ENCODE results near the gene CDC37L1. TPM values are rescaled to one million over a fixed set of nuclear protein-coding genes. Genes with fewer than 3 reads are reported as not detected.

CDC37L1 gene
- total and polyA plus RNA-seq, 2 of the 8 experiments (the other 6 are each of a cell fraction or from before 2014, with no cell fraction given), result 4.6 to 23.8 TPM

DNA sequence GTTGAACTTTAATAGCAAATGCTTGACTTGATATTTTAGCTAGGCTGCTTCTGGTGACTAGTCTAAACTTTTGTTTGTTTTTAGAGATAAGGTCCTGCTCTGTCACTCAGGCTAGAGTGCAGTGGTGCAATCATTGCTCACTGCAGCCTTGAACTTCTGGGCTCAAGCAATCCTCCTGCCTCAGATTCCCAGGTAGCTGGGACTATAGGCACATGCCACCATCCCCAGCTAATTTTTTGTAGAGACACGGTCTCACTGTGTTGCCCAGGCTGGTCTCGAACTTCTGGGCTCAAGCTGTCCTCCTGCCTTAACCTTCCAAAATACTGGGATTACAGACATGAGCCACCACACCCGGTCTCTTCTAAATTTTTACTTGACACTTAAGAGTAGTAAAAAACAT, 20.7 kb downstream of the CDC37L1 start:
- 0 out of 4 replicates have a peak, but pooled peaks cover 0 to 5% of the 10 kb centered on the region in 2 experiments for H3K79me2 ChIP-seq (ENCODE audit: control insufficient read depth in 1 of 2, insufficient read depth in 2 of 2, low read length in 2 of 2)
- DNase-seq (ENCODE audit: low read depth in 1 of 2, low spot score in 2 of 2) (no peak), FAIRE-seq (no peak)
- no peak overlapping the region for H3K14ac ChIP-seq (ENCODE audit: insufficient read length)
- no peak overlapping the region for H2AK5ac ChIP-seq (ENCODE audit: low read depth, low read length)
- no peak overlapping the region for H2BK12ac ChIP-seq (ENCODE audit: low read depth, low read length)
- H2BK20ac ChIP-seq (ENCODE audit: low read length), result no peak overlapping the region
- H3K36me3 ChIP-seq (ENCODE audit: control insufficient read depth in 2 of 4, insufficient read depth in 4 of 4, low read length in 3 of 4), result peaks cover 0 to 35% (median 7%) of the 10 kb centered on the region in 4 experiments; a peak in 3 of 8 replicates
- no peaks in the 10 kb centered on the region for H3K9me3 ChIP-seq (ENCODE audit: insufficient read depth in 2 of 2, low read depth in 1 of 2, low read length in 1 of 2)
- no peaks in the 10 kb centered on the region for H3K79me1 ChIP-seq (ENCODE audit: low read depth, low read length)
- no peak overlapping the region for H4K91ac ChIP-seq (replicated peaks; ENCODE audit: insufficient read length, low read length)
- H3K27me3 ChIP-seq (replicated peaks in 1 of 4; ENCODE audit: control insufficient read depth in 3 of 4, extremely low read depth in 1 of 4, insufficient read depth in 3 of 4, low read length in 3 of 4), result no peaks in the 10 kb centered on the region
- no peak overlapping the region for H4K8ac ChIP-seq (ENCODE audit: extremely low read depth, insufficient read depth, low read length)
- H4K20me1 ChIP-seq (replicated peaks in 1 of 2; ENCODE audit: control insufficient read depth in 1 of 2, insufficient read depth in 2 of 2, low read length in 2 of 2), result no peaks in the 10 kb centered on the region
- CTCF ChIA-PET (ENCODE audit: partially characterized antibody), result no interaction called here
- H3K4ac ChIP-seq (replicated peaks; ENCODE audit: insufficient read length, low read depth, low read length), result no peak overlapping the region
- H3K9ac ChIP-seq (replicated peaks in 1 of 4; ENCODE audit: extremely low read depth in 1 of 4, low read depth in 3 of 4, low read length in 3 of 4), result no peak overlapping the region
- no peak overlapping the region for H3K27ac ChIP-seq (ENCODE audit: low read depth, low read length)
- no peak overlapping the region for H3K23ac ChIP-seq (ENCODE audit: insufficient read length)
- 93% methylated on average over 3 of the region's 3 CpGs; no CpG with 5 or more reads in 1 of the 2 experiments for WGBS, 2 experiments (ENCODE audit: extremely low coverage in 1 of 2, insufficient coverage in 1 of 2, insufficient read length in 1 of 2, insufficient replicate concordance in 2 of 2, low coverage in 1 of 2, low lambda C conversion rate in 2 of 2, missing lambda C conversion rate in 1 of 2)
- H2BK15ac ChIP-seq (ENCODE audit: low read length), result no peak overlapping the region
- no peaks in the 10 kb centered on the region for H3K23me2 ChIP-seq (ENCODE audit: low read depth, low read length)
- H3K4me3 ChIP-seq (ENCODE audit: extremely low read depth in 1 of 4, insufficient read depth in 2 of 4, low read depth in 3 of 4, low read length in 4 of 4), result no peak overlapping the region
- no peak overlapping the region for H3K56ac ChIP-seq (replicated peaks; ENCODE audit: insufficient read length, low read depth, low read length)
- H2AFZ ChIP-seq (ENCODE audit: low read length), result no peak overlapping the region
- H2BK5ac ChIP-seq (ENCODE audit: low read depth, low read length), result no peak overlapping the region
- H2BK120ac ChIP-seq (replicated peaks; ENCODE audit: low read depth, low read length), result no peak overlapping the region
- no peak overlapping the region for H4K5ac ChIP-seq (ENCODE audit: insufficient read length, low read depth, low read length)
- no peak overlapping the region for H3K4me2 ChIP-seq (ENCODE audit: insufficient read depth in 1 of 2, low read depth in 2 of 2, low read length in 2 of 2)
- POLR2A ChIA-PET (ENCODE audit: partially characterized antibody), result no interaction called here
- H3K18ac ChIP-seq (ENCODE audit: extremely low read depth, low read length), result no peak overlapping the region
- no peaks in the 10 kb centered on the region for H3K4me1 ChIP-seq (replicated peaks in 1 of 4; ENCODE audit: control insufficient read depth in 3 of 4, insufficient read depth in 4 of 4, low read length in 3 of 4)
- TF ChIP-seq CREB1 (IDR thresholded peaks at IDR 0.05), result no peak
- TF ChIP-seq ZNF274 (IDR thresholded peaks at IDR 0.05; ENCODE audit: borderline replicate concordance, extremely low read depth, low read length), result no peak
